ENCODE results near the gene SRBD1. TPM values are rescaled to one million over a fixed set of nuclear protein-coding genes. Genes with fewer than 3 reads are reported as not detected.

Gene SRBD1
- total RNA-seq, 1 experiment from 2014 or later, result 17.3 TPM

GRCh38 chr2:45457211-45457945 lies 153.7 kb downstream of the SRBD1 start:
- H3K27ac Mint-ChIP-seq (ENCODE audit: low read depth, unreplicated experiment), result no peak overlapping the region
- H3K36me3 Mint-ChIP-seq (ENCODE audit: insufficient read depth, unreplicated experiment), result peaks cover 6% of the 10 kb centered on the region
- BruUV-seq (replicated peaks), result no TSS peak
- peaks cover 12% of the 10 kb centered on the region for H3K4me1 Mint-ChIP-seq (ENCODE audit: insufficient read depth, unreplicated experiment)
- no peak for DNase-seq (ENCODE audit: unreplicated experiment)
- H3K27me3 Mint-ChIP-seq (ENCODE audit: insufficient read depth, unreplicated experiment), result no peaks in the 10 kb centered on the region
- ChIA-PET CTCF (interaction anchor here (0.6 to 1.0 kb wide), 3 partner anchors 11 to 503 kb away, joined by 3 to 5 read pairs (median 3); no protein-coding TSS in a partner anchor), POLR2A (interaction anchor here (0.6 to 1.5 kb wide), 3 partner anchors 11 to 434 kb away, joined by 3 read pairs; no protein-coding TSS in a partner anchor)
- TF ChIP-seq CTCF (IDR thresholded peaks at IDR 0.05; ENCODE audit: unreplicated experiment), result no peak
- no peaks in the 10 kb centered on the region for H3K9me3 Mint-ChIP-seq (ENCODE audit: unreplicated experiment)
- no peak overlapping the region for H3K4me3 Mint-ChIP-seq (ENCODE audit: unreplicated experiment)
- intact Hi-C loops (cut with micrococcal nuclease), result no loop called here

- H3K9me3 Mint-ChIP-seq (ENCODE audit: unreplicated experiment), result no peaks in the 10 kb centered on the region
- BruUV-seq (replicated peaks), result no TSS peak
- POLR2A ChIA-PET, result interaction anchor here (0.6 kb wide), 1 partner anchor 284 kb away, joined by 3 read pairs; no protein-coding TSS in a partner anchor
These were observed 158.2 kb downstream of the SRBD1 start for GRCh38 chr2:45452866-45453265.

GRCh38 chr2:45450634-45451033 lies 160.4 kb downstream of the SRBD1 start:
- no peak overlapping the region for H3K4me3 Mint-ChIP-seq (ENCODE audit: unreplicated experiment)
- no peaks in the 10 kb centered on the region for H3K27me3 Mint-ChIP-seq (ENCODE audit: insufficient read depth, unreplicated experiment)
- DNase-seq (ENCODE audit: unreplicated experiment), result no peak
- POLR2A ChIA-PET, result interaction anchor here (2.6 kb wide), 1 partner anchor 8 kb away, joined by 9 read pairs; no protein-coding TSS in a partner anchor
- no peaks in the 10 kb centered on the region for H3K36me3 Mint-ChIP-seq (ENCODE audit: insufficient read depth, unreplicated experiment)
- H3K9me3 Mint-ChIP-seq (ENCODE audit: unreplicated experiment), result no peaks in the 10 kb centered on the region
- no TSS peak for BruUV-seq (replicated peaks)
- CTCF ChIA-PET, result interaction anchor here (0.7 kb wide), 1 partner anchor 43 kb away, joined by 7 read pairs; no protein-coding TSS in a partner anchor
- H3K27ac Mint-ChIP-seq (ENCODE audit: low read depth, unreplicated experiment), result no peak overlapping the region
- intact Hi-C loops (cut with micrococcal nuclease), result no loop called here
- TF ChIP-seq CTCF (IDR thresholded peaks at IDR 0.05; ENCODE audit: unreplicated experiment), result no peak
- H3K4me1 Mint-ChIP-seq (ENCODE audit: insufficient read depth, unreplicated experiment), result no peaks in the 10 kb centered on the region

More at GRCh38 chr2:45452866-45453265, 158.2 kb downstream of the SRBD1 start:
- Mint-ChIP-seq H3K4me1 (ENCODE audit: insufficient read depth, unreplicated experiment) (no peaks in the 10 kb centered on the region), H3K27me3 (ENCODE audit: insufficient read depth, unreplicated experiment) (no peaks in the 10 kb centered on the region), H3K27ac (ENCODE audit: low read depth, unreplicated experiment) (no peak overlapping the region), H3K4me3 (ENCODE audit: unreplicated experiment) (no peak overlapping the region), H3K36me3 (ENCODE audit: insufficient read depth, unreplicated experiment) (no peaks in the 10 kb centered on the region)
- DNase-seq (ENCODE audit: unreplicated experiment), result no peak
- intact Hi-C loops (cut with micrococcal nuclease), result no loop called here
- CTCF ChIA-PET, result interaction anchor here (0.6 kb wide), 2 partner anchors 14 to 42 kb away, joined by 3 read pairs; no protein-coding TSS in a partner anchor
- TF ChIP-seq CTCF (IDR thresholded peaks at IDR 0.05; ENCODE audit: unreplicated experiment), result no peak

GRCh38 chr2:45448217-45448616 lies 162.8 kb downstream of the SRBD1 start:
- no peak for DNase-seq (ENCODE audit: unreplicated experiment)
- CTCF ChIA-PET, result interaction anchor here (0.7 kb wide), 1 partner anchor 488 kb away, joined by 4 read pairs; no protein-coding TSS in a partner anchor
- Mint-ChIP-seq H3K27ac (ENCODE audit: low read depth, unreplicated experiment) (no peak overlapping the region), H3K4me3 (ENCODE audit: unreplicated experiment) (no peak overlapping the region), H3K36me3 (ENCODE audit: insufficient read depth, unreplicated experiment) (peaks cover 4% of the 10 kb centered on the region), H3K9me3 (ENCODE audit: unreplicated experiment) (no peaks in the 10 kb centered on the region), H3K27me3 (ENCODE audit: insufficient read depth, unreplicated experiment) (no peaks in the 10 kb centered on the region), H3K4me1 (ENCODE audit: insufficient read depth, unreplicated experiment) (no peaks in the 10 kb centered on the region)
- no TSS peak for BruUV-seq (replicated peaks)
- no peak for TF ChIP-seq CTCF (IDR thresholded peaks at IDR 0.05; ENCODE audit: unreplicated experiment)
- intact Hi-C loops (cut with micrococcal nuclease), result no loop called here
- POLR2A ChIA-PET, result interaction anchor here (2.6 kb wide), 1 partner anchor 11 kb away, joined by 9 read pairs; no protein-coding TSS in a partner anchor

Measured in MCF 10A (cell line).